Measurements from ENCODE around the gene R3HDM4. TPM values are rescaled to one million over a fixed set of nuclear protein-coding genes. Genes with fewer than 3 reads are reported as not detected.

Gene R3HDM4
- total and polyA plus RNA-seq, 10 of the 15 experiments (the other 5 are each of a cell fraction or from before 2014, with no cell fraction given) = 1.3 to 65.8 (median 27.7) TPM

GRCh38 chr19:852136-853013 is 60.6 kb downstream of the R3HDM4 start, which contains the start of gene ELANE:
TSS of gene ELANE (plus strand) at chr19:852303. CDS start at chr19:852329, 26 bp downstream.
- ATAC-seq (no peak), FAIRE-seq (no peak), DNase-seq (ENCODE audit: low read depth, low spot score) (no peak)
- Histone ChIP-seq H3K4me1 (ENCODE audit: control insufficient read depth, insufficient read depth, low read length) (no peaks in the 10 kb centered on the region), H4K20me1 (ENCODE audit: control insufficient read depth, insufficient read depth) (no peaks in the 10 kb centered on the region), H3K79me2 (ENCODE audit: control insufficient read depth, insufficient read depth, low read length) (no peaks in the 10 kb centered on the region), H3K9ac (ENCODE audit: control insufficient read depth, insufficient read depth, low read length) (no peak within 1 kb of the TSS), H3K36me3 (ENCODE audit: control insufficient read depth in 2 of 2, insufficient read depth in 2 of 2, low read length in 1 of 2) (no peaks in the 10 kb centered on the region), H3K27me3 (replicated peaks in 1 of 2; ENCODE audit: control insufficient read depth in 2 of 2, insufficient read depth in 2 of 2, low read length in 1 of 2) (no peaks in the 10 kb centered on the region), H2AFZ (ENCODE audit: control insufficient read depth, low read depth, low read length) (no peak within 1 kb of the TSS), H3K4me3 (no peak within 1 kb of the TSS), H3K4me2 (ENCODE audit: control insufficient read depth, insufficient read depth) (no peak within 1 kb of the TSS), H3K9me3 (replicated peaks; ENCODE audit: control insufficient read depth, insufficient read depth, low read length) (no peaks in the 10 kb centered on the region), H3K27ac (ENCODE audit: control insufficient read depth, insufficient read depth) (no peak within 1 kb of the TSS)
- intact Hi-C loops (cut with micrococcal nuclease; ENCODE audit: unreplicated experiment) (no loop called here), in situ Hi-C loops (cut with MboI) (no loop called here)
- TF ChIP-seq SUZ12 (IDR thresholded peaks at IDR 0.05; ENCODE audit: unreplicated experiment) = no peak
- no peak for TF ChIP-seq FOXK2 (IDR thresholded peaks at IDR 0.05)
- CTCF ChIA-PET = no interaction called here
- RAD21 ChIA-PET (ENCODE audit: unreplicated experiment) = no interaction called here
- no TSS peak for BruUV-seq (replicated peaks)
- 56% methylated on average over 51 of the region's 55 CpGs for WGBS (ENCODE audit: insufficient coverage, insufficient replicate concordance, low lambda C conversion rate, missing lambda C conversion rate)
- POLR2A ChIA-PET = no interaction called here
- SMC1A ChIA-PET (ENCODE audit: uncharacterized antibody, unreplicated experiment) = no interaction called here

DNA sequence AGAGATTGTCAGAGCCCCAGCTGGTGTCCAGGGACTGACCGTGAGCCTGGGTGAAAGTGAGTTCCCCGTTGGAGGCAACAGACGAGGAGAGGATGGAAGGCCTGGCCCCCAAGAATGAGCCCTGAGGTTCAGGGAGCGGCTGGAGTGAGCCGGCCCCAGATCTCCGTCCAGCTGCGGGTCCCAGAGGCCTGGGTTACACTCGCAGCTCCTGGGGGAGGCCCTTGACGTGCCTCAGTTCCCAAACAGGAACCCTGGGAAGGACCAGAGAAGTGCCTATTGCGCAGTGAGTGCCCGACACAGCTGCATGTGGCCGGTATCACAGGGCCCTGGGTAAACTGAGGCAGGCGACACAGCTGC is 62.1 kb downstream of the R3HDM4 start:
- no peak for ATAC-seq
- no peak overlapping the region for H2AFZ ChIP-seq (ENCODE audit: control insufficient read depth, low read depth, low read length)
- in situ Hi-C loops (cut with MboI) = no loop called here
- BruUV-seq (replicated peaks) = no TSS peak
- DNase-seq (ENCODE audit: low read depth, low spot score) = no peak
- H3K36me3 ChIP-seq (ENCODE audit: control insufficient read depth in 2 of 2, insufficient read depth in 2 of 2, low read length in 1 of 2) = no peaks in the 10 kb centered on the region
- ChIA-PET POLR2A (interaction anchor here (1.1 kb wide), 1 partner anchor 43 kb away, joined by 3 read pairs; the partner anchor contains the start of gene RNU6-9), SMC1A (ENCODE audit: uncharacterized antibody, unreplicated experiment) (no interaction called here), RAD21 (ENCODE audit: unreplicated experiment) (no interaction called here), CTCF (interaction anchor here (0.9 kb wide), 1 partner anchor 12 kb away, joined by 4 read pairs; no protein-coding TSS in a partner anchor)
- H3K27me3 ChIP-seq (replicated peaks in 1 of 2; ENCODE audit: control insufficient read depth in 2 of 2, insufficient read depth in 2 of 2, low read length in 1 of 2) = no peaks in the 10 kb centered on the region
- FAIRE-seq = no peak
- H4K20me1 ChIP-seq (ENCODE audit: control insufficient read depth, insufficient read depth) = no peaks in the 10 kb centered on the region
- no peak overlapping the region for H3K4me3 ChIP-seq
- H3K9ac ChIP-seq (ENCODE audit: control insufficient read depth, insufficient read depth, low read length) = no peak overlapping the region
- no peaks in the 10 kb centered on the region for H3K79me2 ChIP-seq (ENCODE audit: control insufficient read depth, insufficient read depth, low read length)
- H3K4me1 ChIP-seq (ENCODE audit: control insufficient read depth, insufficient read depth, low read length) = no peaks in the 10 kb centered on the region
- intact Hi-C loops (cut with micrococcal nuclease; ENCODE audit: unreplicated experiment) = no loop called here
- no peak overlapping the region for H3K4me2 ChIP-seq (ENCODE audit: control insufficient read depth, insufficient read depth)
- 42% methylated on average over 12 of the region's 13 CpGs for WGBS (ENCODE audit: insufficient coverage, insufficient replicate concordance, low lambda C conversion rate, missing lambda C conversion rate)
- H3K9me3 ChIP-seq (replicated peaks; ENCODE audit: control insufficient read depth, insufficient read depth, low read length) = no peaks in the 10 kb centered on the region
- no peak overlapping the region for H3K27ac ChIP-seq (ENCODE audit: control insufficient read depth, insufficient read depth)
- TF ChIP-seq YY1 (IDR thresholded peaks at IDR 0.05; ENCODE audit: low read depth, low read length) = no peak
- no peak for TF ChIP-seq NFYB (IDR thresholded peaks at IDR 0.05; ENCODE audit: insufficient read depth, low read depth, low read length)
- no peak for TF ChIP-seq FOXM1 (IDR thresholded peaks at IDR 0.05; ENCODE audit: low read depth, low read length)
- TF ChIP-seq, protein P1, sequence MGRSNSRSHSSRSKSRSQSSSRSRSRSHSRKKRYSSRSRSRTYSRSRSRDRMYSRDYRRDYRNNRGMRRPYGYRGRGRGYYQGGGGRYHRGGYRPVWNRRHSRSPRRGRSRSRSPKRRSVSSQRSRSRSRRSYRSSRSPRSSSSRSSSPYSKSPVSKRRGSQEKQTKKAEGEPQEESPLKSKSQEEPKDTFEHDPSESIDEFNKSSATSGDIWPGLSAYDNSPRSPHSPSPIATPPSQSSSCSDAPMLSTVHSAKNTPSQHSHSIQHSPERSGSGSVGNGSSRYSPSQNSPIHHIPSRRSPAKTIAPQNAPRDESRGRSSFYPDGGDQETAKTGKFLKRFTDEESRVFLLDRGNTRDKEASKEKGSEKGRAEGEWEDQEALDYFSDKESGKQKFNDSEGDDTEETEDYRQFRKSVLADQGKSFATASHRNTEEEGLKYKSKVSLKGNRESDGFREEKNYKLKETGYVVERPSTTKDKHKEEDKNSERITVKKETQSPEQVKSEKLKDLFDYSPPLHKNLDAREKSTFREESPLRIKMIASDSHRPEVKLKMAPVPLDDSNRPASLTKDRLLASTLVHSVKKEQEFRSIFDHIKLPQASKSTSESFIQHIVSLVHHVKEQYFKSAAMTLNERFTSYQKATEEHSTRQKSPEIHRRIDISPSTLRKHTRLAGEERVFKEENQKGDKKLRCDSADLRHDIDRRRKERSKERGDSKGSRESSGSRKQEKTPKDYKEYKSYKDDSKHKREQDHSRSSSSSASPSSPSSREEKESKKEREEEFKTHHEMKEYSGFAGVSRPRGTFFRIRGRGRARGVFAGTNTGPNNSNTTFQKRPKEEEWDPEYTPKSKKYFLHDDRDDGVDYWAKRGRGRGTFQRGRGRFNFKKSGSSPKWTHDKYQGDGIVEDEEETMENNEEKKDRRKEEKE (IDR thresholded peaks at IDR 0.05) = no peak
- TF ChIP-seq TAF1 (IDR thresholded peaks at IDR 0.05; ENCODE audit: borderline replicate concordance, low read depth, low read length) = no peak
- TF ChIP-seq NR2C1 (IDR thresholded peaks at IDR 0.05) = no peak
- no peak for TF ChIP-seq MYC (IDR thresholded peaks at IDR 0.05; ENCODE audit: insufficient read depth, insufficient read length, insufficient replicate concordance, low read length, severe bottlenecking)
- TF ChIP-seq SMARCA5 (IDR thresholded peaks at IDR 0.05) = no peak
- no peak for TF ChIP-seq POLR2AphosphoS2 (IDR thresholded peaks at IDR 0.05; ENCODE audit: low read depth, low read length)
- TF ChIP-seq ZNF384 (IDR thresholded peaks at IDR 0.05; ENCODE audit: borderline replicate concordance, low read depth, low read length) = no peak
- TF ChIP-seq PML (IDR thresholded peaks at IDR 0.05; ENCODE audit: low read length) = no peak
- TF ChIP-seq SMAD1 (IDR thresholded peaks at IDR 0.05; ENCODE audit: low read depth, partially characterized antibody) = no peak
- TF ChIP-seq HDAC6 (IDR thresholded peaks at IDR 0.05; ENCODE audit: unreplicated experiment) = no peak

Measured in GM12878 (cell line).